Right lobe of liver (tissue), 6 donors: ENCODE results near the gene EXOC3. TPM values are rescaled to one million over a fixed set of nuclear protein-coding genes. Genes with fewer than 3 reads are reported as not detected.
A peak's percentile ranks its signal among the peaks of the same experiment; 100 is the strongest.

Experiments
- ATAC-seq, 4 donors: fragments of 200-7000 bp; cut with Tn5 transposase; one replicate each; pipeline ENCODE4 v1.9.1; 2020; ENCODE audit warnings: mild to moderate bottlenecking in 4 of 4, moderate library complexity in 4 of 4
- DNase-seq, 3 donors: peaks; one replicate each; pipeline ENCODE4 v3.0.0-alpha.2; 2020
- H3K27ac ChIP-seq, 3 donors: fragments of 200-600 bp; one replicate each; pipeline ENCODE4 v1.8.0; 2022
- H3K27me3 ChIP-seq, 2 donors: fragments of 200-600 bp; one replicate each; pipeline ENCODE4 v1.8.0; 2022
- H3K36me3 ChIP-seq, 4 donors: fragments of 200-600 bp; sonication (generic) in 1 of 4; one replicate each; pipeline versions ENCODE4 v1.5.1 to v1.8.0; 2017 to 2022; ENCODE audit warnings: control low read depth in 1 of 4
- H3K4me1 ChIP-seq, 4 donors: fragments of 200-600 bp; sonication (generic) in 1 of 4; one replicate each; pipeline versions ENCODE4 v1.5.1 to v1.8.0; 2017 to 2022; ENCODE audit warnings: control low read depth in 1 of 4
- H3K4me3 ChIP-seq, 3 donors: fragments of 200-600 bp; one replicate each; pipeline ENCODE4 v1.8.0; 2022
- H3K9me3 ChIP-seq, 4 donors: fragments of 200-600 bp; sonication (generic) in 1 of 4; one replicate each; pipeline versions ENCODE4 v1.5.1 to v1.8.0; 2017 to 2022; ENCODE audit warnings: control low read depth in 1 of 4
- POLR2A ChIP-seq: fragments of 450-650 bp; IDR thresholded peaks from one replicate; pipeline ENCODE4 v1.6.1; 2017; ENCODE audit warnings: antibody characterized with exemption, mild to moderate bottlenecking
- WGBS: methylation state at CpG from one replicate; pipeline ENCODE4 v1.1.6; 2018; ENCODE audit warnings: low coverage, low lambda C conversion rate; ENCODE audit not compliant: insufficient coverage; ENCODE audit errors: missing lambda C conversion rate; 5-methylcytosine and 5-hydroxymethylcytosine counted together
- intact Hi-C, 2 donors: fragments of 100-400 bp; cut with DNase I; formaldehyde crosslinking; loops; one replicate each; pipeline versions ENCODE4 v1.11.2 to v1.14.1; 2022
- total RNA-seq, 6 experiments: library from RNA; depleted of rRNA in 2 of 6; stranded (reverse); fragments of >200 nt in 2 of 6; fragmentation: NEBNext Ultra II Directional in 3 of 6; extraction: Animal tissue kit (Norgen Biotek cat#: 25700) in 3 of 6; gene quantifications; one replicate each; pipeline versions ENCODE4 v1.1.0 to v1.2.4, GENCODE V29; 2016 to 2023
- TF ChIP-seq, protein P1 (sequence below), 4 donors: fragments of 200-600 bp in 3 of 4; fragments of 450-650 bp in 1 of 4; IDR thresholded peaks; one replicate each; pipeline versions ENCODE4 v1.5.1 to v1.8.0; 2016 to 2022; ENCODE audit warnings: antibody characterized with exemption in 4 of 4, mild to moderate bottlenecking in 2 of 4
- donor health status: DM: no; HTN: yes; CAD: no.
- donor health status: DM: no; HTN: no; CAD: no.
- donor health status: DM: no; HTN: no; CAD: no.
- donor health status: DM: no; HTN: yes; CAD: no.
- donor health status: DM: no; HTN: yes; CAD: no.

EXOC3 gene
- total RNA-seq, 6 experiments from 2014 or later: 14.6 to 24.3 (median 20.0) TPM

DNA sequence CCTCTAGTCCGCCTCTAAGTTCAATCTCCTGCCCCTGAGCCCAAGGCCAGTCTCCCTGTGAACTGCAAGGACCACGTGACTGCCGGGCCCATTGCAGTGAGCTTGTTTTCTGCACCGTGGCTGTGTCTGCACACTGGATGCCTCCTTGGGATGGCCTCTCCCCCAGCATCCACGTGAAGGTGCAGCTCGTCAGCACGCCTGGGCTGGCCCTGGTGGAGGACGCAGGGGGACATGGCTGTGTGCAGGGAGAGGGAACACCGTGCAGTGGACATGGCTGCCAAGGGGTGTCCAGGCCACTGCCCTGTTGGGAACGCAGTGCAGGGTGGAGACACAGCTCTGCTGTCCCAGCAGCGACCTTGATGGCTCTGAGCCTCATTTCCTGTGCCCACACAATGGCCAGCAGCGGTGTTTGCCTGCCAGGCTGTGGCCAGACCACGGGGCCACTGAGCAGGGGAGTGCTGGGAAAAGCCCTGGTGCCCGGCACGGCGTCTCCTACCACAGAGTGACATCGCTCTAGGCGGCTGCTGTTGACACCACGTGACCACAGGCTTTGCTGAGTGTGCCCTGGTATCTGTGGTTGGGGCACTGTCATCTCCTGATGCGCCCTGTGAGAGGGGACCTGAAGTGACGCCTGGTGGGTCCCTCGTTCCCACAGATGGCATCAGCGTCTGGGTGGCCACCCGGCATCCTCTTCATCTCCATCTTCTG, 26.9 kb upstream of the EXOC3 start:
- TF ChIP-seq POLR2A: no peak
- TF ChIP-seq, protein P1, sequence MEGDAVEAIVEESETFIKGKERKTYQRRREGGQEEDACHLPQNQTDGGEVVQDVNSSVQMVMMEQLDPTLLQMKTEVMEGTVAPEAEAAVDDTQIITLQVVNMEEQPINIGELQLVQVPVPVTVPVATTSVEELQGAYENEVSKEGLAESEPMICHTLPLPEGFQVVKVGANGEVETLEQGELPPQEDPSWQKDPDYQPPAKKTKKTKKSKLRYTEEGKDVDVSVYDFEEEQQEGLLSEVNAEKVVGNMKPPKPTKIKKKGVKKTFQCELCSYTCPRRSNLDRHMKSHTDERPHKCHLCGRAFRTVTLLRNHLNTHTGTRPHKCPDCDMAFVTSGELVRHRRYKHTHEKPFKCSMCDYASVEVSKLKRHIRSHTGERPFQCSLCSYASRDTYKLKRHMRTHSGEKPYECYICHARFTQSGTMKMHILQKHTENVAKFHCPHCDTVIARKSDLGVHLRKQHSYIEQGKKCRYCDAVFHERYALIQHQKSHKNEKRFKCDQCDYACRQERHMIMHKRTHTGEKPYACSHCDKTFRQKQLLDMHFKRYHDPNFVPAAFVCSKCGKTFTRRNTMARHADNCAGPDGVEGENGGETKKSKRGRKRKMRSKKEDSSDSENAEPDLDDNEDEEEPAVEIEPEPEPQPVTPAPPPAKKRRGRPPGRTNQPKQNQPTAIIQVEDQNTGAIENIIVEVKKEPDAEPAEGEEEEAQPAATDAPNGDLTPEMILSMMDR (IDR thresholded peaks at IDR 0.05): no peak
- intact Hi-C loops: no loop called here
- Histone ChIP-seq H3K9me3 (no peaks in the 10 kb centered on the region), H3K27ac (no peak overlapping the region), H3K27me3 (no peaks in the 10 kb centered on the region), H3K4me1 (no peaks in the 10 kb centered on the region), H3K4me3 (no peak overlapping the region), H3K36me3 (no peaks in the 10 kb centered on the region)
- DNase-seq: no peak
- WGBS: 69% methylated on average over 7 of the region's 24 CpGs
- peak in 1 of 4 donors; percentile 43 for ATAC-seq

DNA sequence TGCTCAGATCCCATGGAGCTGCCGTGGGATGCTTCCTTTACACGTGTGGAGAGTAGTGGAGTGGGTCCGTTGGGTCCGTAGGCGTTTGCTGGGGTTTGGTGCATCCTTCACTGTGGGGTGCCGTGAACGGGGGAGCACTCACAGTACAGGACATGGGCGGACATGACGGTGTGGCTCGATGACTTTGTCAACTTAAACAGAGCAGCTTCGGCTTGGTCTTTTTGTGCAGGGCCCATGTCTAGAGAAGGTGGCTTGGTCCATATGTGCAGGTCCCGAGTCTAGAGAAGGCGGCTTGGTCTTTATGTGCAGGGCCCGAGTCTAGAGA, 26.4 kb upstream of the EXOC3 start:
- TF ChIP-seq POLR2A: no peak
- TF ChIP-seq, protein P1 (IDR thresholded peaks at IDR 0.05): no peak
- Histone ChIP-seq H3K27me3 (no peaks in the 10 kb centered on the region), H3K9me3 (no peaks in the 10 kb centered on the region), H3K4me3 (no peak overlapping the region), H3K4me1 (no peaks in the 10 kb centered on the region), H3K27ac (no peak overlapping the region), H3K36me3 (no peaks in the 10 kb centered on the region)
- 89% methylated on average over 7 of the region's 14 CpGs for WGBS
- intact Hi-C loops: no loop called here
- ATAC-seq (no peak), DNase-seq (no peak)

DNA sequence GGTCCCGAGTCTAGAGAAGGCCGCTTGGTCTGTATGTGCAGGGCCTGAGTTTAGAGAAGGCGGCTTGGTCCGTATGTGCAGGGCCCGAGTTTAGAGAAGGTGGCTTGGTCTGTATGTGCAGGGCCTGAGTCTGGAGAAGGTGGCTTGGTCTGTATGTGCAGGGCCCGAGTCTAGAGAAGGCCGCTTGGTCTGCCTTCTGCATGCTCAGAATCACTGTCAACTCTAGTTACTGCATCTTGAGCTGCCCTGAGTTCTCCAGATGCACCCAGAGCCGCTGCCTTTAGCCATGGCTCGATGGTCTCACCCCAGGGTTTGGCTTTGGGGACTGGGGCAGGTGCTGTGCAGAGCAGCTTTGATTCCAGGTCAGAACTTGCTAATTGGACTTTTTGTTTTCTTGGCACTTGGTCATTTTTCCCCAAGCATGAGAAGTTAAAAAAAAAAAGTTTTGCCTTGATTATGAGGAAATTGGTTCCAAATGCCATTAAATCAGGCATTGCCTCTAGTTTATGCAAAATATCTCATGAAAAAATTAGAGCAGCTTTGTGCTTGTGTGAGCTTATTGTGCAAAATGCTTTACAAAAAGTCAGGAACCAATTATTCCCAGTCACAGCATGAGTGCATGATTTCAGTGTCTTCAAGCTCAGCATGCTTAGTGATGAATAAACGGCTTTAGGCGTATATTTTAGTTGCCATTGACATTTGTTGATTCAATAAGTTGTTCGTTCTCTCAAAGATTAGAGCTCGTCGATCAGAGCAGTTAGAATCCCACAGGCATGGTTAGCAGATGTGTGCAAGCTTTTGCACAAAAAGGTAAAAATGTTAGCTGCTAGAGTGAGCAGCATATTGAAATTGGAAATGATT, 25.4 kb upstream of the EXOC3 start:
- 65% methylated on average over 10 of the region's 14 CpGs for WGBS
- H3K9me3 ChIP-seq: no peaks in the 10 kb centered on the region
- no peak overlapping the region for H3K4me3 ChIP-seq
- no peak for DNase-seq
- TF ChIP-seq POLR2A: no peak
- TF ChIP-seq, protein P1 (IDR thresholded peaks at IDR 0.05): no peak
- no peaks in the 10 kb centered on the region for H3K4me1 ChIP-seq
- no peak overlapping the region for H3K27ac ChIP-seq
- no peak for ATAC-seq
- H3K36me3 ChIP-seq: no peaks in the 10 kb centered on the region
- H3K27me3 ChIP-seq: no peaks in the 10 kb centered on the region
- intact Hi-C loops: no loop called here

DNA sequence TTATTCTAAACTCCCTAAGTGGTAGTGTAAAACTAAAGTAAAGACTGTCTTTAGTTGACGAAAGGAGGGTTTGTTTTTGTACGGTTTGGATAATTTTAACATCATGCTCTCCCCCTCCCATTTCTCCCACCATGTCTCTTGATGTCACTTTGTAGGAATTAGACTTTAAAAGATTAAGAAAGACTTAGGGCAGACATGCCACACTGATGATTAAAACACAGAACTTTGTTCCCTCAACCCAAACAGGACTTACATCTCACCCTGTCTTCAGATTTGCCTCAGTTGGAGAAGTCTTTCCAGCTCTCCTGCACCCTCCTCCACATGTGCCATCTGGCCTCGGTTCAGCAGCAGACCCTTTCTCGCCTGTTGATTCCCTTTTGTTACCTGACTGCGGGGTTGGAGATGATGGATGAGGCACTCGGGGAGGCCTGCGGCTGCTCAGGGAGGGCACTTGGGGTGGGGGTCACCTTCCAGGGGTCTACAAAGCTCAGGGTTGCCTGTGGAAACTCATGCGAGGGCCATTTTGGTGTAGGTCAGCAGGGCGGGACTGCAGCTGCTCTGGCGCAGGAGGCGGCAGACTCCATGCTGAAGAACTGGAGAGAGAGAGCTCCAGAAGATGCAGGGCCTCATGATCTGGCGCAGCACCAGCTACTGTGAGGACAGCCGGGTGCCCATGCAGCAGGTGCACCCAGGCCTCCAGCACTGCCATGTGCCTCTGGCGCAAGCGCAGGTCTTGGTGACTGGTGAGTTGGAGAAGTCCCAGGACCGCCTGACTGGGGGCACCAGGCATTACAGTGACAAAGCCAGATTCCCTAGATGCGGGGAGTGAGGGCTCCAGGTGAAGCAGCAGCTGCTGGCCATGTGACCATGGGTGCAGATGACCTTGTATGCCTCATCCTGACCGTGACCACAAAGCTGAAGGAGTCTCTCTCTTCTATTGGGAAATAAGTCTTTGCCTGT, 24.5 kb upstream of the EXOC3 start:
- ATAC-seq (no peak), DNase-seq (no peak)
- no peaks in the 10 kb centered on the region for H3K36me3 ChIP-seq
- no peak overlapping the region for H3K4me3 ChIP-seq
- H3K4me1 ChIP-seq: no peaks in the 10 kb centered on the region
- no peaks in the 10 kb centered on the region for H3K9me3 ChIP-seq
- no peaks in the 10 kb centered on the region for H3K27me3 ChIP-seq
- 57% methylated on average over 4 of the region's 18 CpGs for WGBS
- intact Hi-C loops: no loop called here
- TF ChIP-seq, protein P1 (IDR thresholded peaks at IDR 0.05): no peak
- TF ChIP-seq POLR2A: no peak
- no peak overlapping the region for H3K27ac ChIP-seq
